ENCODE measurements around the gene MTARC2.

The MTARC2 gene

GRCh38 chr1:220818421-220819173, 70.5 kb downstream of the MTARC2 start:
- Histone ChIP-seq H3K4me2 (0 out of 22 replicates have a peak overlapping the region, but pooled peaks of 1 of the 11 experiments have one; percentile 18), H3K4me3 (no peak overlapping the region), H3K9ac (no peak overlapping the region), H4K20me1 (no peaks in the 10 kb centered on the region), H3K36me3 (no peaks in the 10 kb centered on the region), H3K27me3 (no peaks in the 10 kb centered on the region), H3K9me3 (replicated peaks in 1 of 11) (peaks cover 0 to 8% (median 0%) of the 10 kb centered on the region in 11 experiments; a peak in 3 of 22 replicates), H3K4me1 (no peaks in the 10 kb centered on the region), H3K27ac (peak overlapping the region in 1 of 11 experiments; percentile 13; a peak in 1 of 22 replicates)
- no peak for TF ChIP-seq Cebpa-rat (IDR thresholded peaks at IDR 0.05)

GRCh38 chr1:220819467-220820026, 71.4 kb downstream of the MTARC2 start:
- Histone ChIP-seq H3K4me3 (no peak overlapping the region), H3K27ac (no peak overlapping the region), H3K4me1 (no peaks in the 10 kb centered on the region), H3K36me3 (no peaks in the 10 kb centered on the region), H4K20me1 (no peaks in the 10 kb centered on the region), H3K9ac (no peak overlapping the region), H3K27me3 (no peaks in the 10 kb centered on the region), H3K9me3 (replicated peaks in 1 of 11) (peaks cover 0 to 8% (median 0%) of the 10 kb centered on the region in 11 experiments; a peak in 3 of 22 replicates), H3K4me2 (no peak overlapping the region)
- TF ChIP-seq Cebpa-rat (IDR thresholded peaks at IDR 0.05): no peak

- no peak overlapping the region for H3K4me3 ChIP-seq
- no peak overlapping the region for H3K4me2 ChIP-seq
- H3K4me1 ChIP-seq: peaks cover 0 to 11% (median 8%) of the 10 kb centered on the region in 10 experiments; a peak in 14 of 20 replicates
- H4K20me1 ChIP-seq: no peaks in the 10 kb centered on the region
- no peak overlapping the region for H3K27ac ChIP-seq
- no peak for TF ChIP-seq Cebpa-rat (IDR thresholded peaks at IDR 0.05)
- no peaks in the 10 kb centered on the region for H3K27me3 ChIP-seq
- no peaks in the 10 kb centered on the region for H3K36me3 ChIP-seq
- H3K9me3 ChIP-seq (replicated peaks in 1 of 11): peaks cover 0 to 3% (median 0%) of the 10 kb centered on the region in 11 experiments; a peak in 1 of 22 replicates
- no peak overlapping the region for H3K9ac ChIP-seq
Observed at GRCh38 chr1:220824031-220824989, 76.2 kb downstream of the MTARC2 start.

GRCh38 chr1:220825819-220826551, 77.9 kb downstream of the MTARC2 start:
- Histone ChIP-seq H3K9ac (peak overlapping the region in 1 of 11 experiments; percentile 31; a peak in 2 of 22 replicates), H3K36me3 (no peaks in the 10 kb centered on the region), H3K27ac (no peak overlapping the region), H3K4me3 (no peak overlapping the region), H3K9me3 (replicated peaks in 1 of 11) (0 out of 22 replicates have a peak, but pooled peaks cover 0 to 3% (median 0%) of the 10 kb centered on the region in 11 experiments), H4K20me1 (no peaks in the 10 kb centered on the region), H3K4me1 (peaks cover 0 to 11% (median 8%) of the 10 kb centered on the region in 10 experiments; a peak in 14 of 20 replicates), H3K27me3 (no peaks in the 10 kb centered on the region), H3K4me2 (peak overlapping the region in 10 of 11 experiments; percentile 3 to 58 (median 39); a peak in 14 of 22 replicates)
- peak in 1 of 11 experiments; percentile 42; a peak in 1 of 22 replicates for TF ChIP-seq Cebpa-rat (IDR thresholded peaks at IDR 0.05)

- Histone ChIP-seq H3K9me3 (replicated peaks in 1 of 11) (peaks cover 0 to 10% (median 0%) of the 10 kb centered on the region in 11 experiments; a peak in 2 of 22 replicates), H3K27me3 (no peaks in the 10 kb centered on the region), H3K4me3 (no peak overlapping the region), H3K4me2 (peak overlapping the region in 8 of 11 experiments; percentile 8 to 58 (median 42); a peak in 10 of 22 replicates), H4K20me1 (no peaks in the 10 kb centered on the region), H3K27ac (no peak overlapping the region), H3K9ac (no peak overlapping the region; a peak in 1 of 22 replicates), H3K4me1 (peaks cover 0 to 11% (median 8%) of the 10 kb centered on the region in 10 experiments; a peak in 14 of 20 replicates), H3K36me3 (no peaks in the 10 kb centered on the region)
- TF ChIP-seq Cebpa-rat (IDR thresholded peaks at IDR 0.05): no peak
Observed at GRCh38 chr1:220826729-220827128, 78.6 kb downstream of the MTARC2 start.

GRCh38 chr1:220827445-220828178, 79.5 kb downstream of the MTARC2 start:
- Histone ChIP-seq H3K27me3 (no peaks in the 10 kb centered on the region), H3K4me3 (no peak overlapping the region)

GRCh38 chr1:220828179-220828490, 80.0 kb downstream of the MTARC2 start:
- Histone ChIP-seq H3K4me3 (no peak overlapping the region), H3K27me3 (no peaks in the 10 kb centered on the region), H3K4me1 (peaks cover 3 to 11% (median 8%) of the 10 kb centered on the region in 10 experiments; a peak in 15 of 20 replicates), H3K4me2 (no peak overlapping the region), H3K9ac (no peak overlapping the region), H3K9me3 (replicated peaks in 1 of 11) (peaks cover 0 to 10% (median 0%) of the 10 kb centered on the region in 11 experiments; a peak in 2 of 22 replicates), H4K20me1 (no peaks in the 10 kb centered on the region), H3K27ac (no peak overlapping the region), H3K36me3 (no peaks in the 10 kb centered on the region)
- no peak for TF ChIP-seq Cebpa-rat (IDR thresholded peaks at IDR 0.05)

More at GRCh38 chr1:220827445-220828178, 79.5 kb downstream of the MTARC2 start:
- Histone ChIP-seq H4K20me1 (no peaks in the 10 kb centered on the region), H3K9me3 (replicated peaks in 1 of 11) (peaks cover 0 to 10% (median 0%) of the 10 kb centered on the region in 11 experiments; a peak in 2 of 22 replicates), H3K4me2 (no peak overlapping the region), H3K27ac (no peak overlapping the region), H3K36me3 (no peaks in the 10 kb centered on the region), H3K9ac (no peak overlapping the region), H3K4me1 (peaks cover 0 to 11% (median 8%) of the 10 kb centered on the region in 10 experiments; a peak in 14 of 20 replicates)
- TF ChIP-seq Cebpa-rat (IDR thresholded peaks at IDR 0.05): no peak

Data from BLaER1 treated with 17β-estradiol and CSF1 and Interleukin-3, amounts not matched to agents 10 nM and 100 nM (cell line).